Measurements from ENCODE around the gene LRRC45. TPM values are rescaled to one million over a fixed set of nuclear protein-coding genes. Genes with fewer than 3 reads are reported as not detected.

LRRC45 gene
- total and polyA plus RNA-seq, 12 donors: 1.2 to 24.5 (median 12.6) TPM

DNA sequence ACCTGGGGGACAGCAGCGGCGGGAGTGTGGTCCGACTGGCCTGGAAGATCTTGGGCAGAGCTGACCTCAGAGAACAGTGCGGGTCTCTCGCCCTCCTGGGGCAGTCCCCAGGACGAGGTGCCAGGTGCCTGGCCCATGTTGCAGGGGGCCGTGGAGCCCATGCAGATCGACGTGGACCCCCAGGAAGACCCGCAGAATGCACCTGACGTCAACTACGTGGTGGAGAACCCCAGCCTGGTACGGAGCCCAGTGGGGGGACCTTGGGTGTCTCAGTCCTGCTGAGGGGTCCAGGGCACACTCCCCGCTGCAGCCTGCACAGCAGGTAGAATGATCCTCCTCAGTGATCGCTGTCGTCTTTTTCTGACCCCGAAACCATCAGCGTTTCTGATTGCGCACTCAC is 30.0 kb downstream of the LRRC45 start:
- no peaks in the 10 kb centered on the region for H3K9me3 ChIP-seq (replicated peaks in 1 of 3)
- H3K27ac ChIP-seq: no peak overlapping the region
- H3K36me3 ChIP-seq (replicated peaks in 1 of 2): peaks cover 0 to 70% of the 10 kb centered on the region in 2 donors
- H3K27me3 ChIP-seq: no peaks in the 10 kb centered on the region
- intact Hi-C loops (cut with DNase I): no loop called here
- WGBS, 4 donors: 84 to 95% (median 85%) methylated on average over 9 to 19 of the region's 19 CpGs
- TF ChIP-seq, protein P1, sequence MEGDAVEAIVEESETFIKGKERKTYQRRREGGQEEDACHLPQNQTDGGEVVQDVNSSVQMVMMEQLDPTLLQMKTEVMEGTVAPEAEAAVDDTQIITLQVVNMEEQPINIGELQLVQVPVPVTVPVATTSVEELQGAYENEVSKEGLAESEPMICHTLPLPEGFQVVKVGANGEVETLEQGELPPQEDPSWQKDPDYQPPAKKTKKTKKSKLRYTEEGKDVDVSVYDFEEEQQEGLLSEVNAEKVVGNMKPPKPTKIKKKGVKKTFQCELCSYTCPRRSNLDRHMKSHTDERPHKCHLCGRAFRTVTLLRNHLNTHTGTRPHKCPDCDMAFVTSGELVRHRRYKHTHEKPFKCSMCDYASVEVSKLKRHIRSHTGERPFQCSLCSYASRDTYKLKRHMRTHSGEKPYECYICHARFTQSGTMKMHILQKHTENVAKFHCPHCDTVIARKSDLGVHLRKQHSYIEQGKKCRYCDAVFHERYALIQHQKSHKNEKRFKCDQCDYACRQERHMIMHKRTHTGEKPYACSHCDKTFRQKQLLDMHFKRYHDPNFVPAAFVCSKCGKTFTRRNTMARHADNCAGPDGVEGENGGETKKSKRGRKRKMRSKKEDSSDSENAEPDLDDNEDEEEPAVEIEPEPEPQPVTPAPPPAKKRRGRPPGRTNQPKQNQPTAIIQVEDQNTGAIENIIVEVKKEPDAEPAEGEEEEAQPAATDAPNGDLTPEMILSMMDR (IDR thresholded peaks at IDR 0.05): no peak
- TF ChIP-seq POLR2A (IDR thresholded peaks at IDR 0.05): no peak
- DNase-seq: peak in 2 of 7 donors; percentile 6 to 18
- peak overlapping the region in 1 of 4 donors; percentile 97 for H3K4me3 ChIP-seq
- H3K4me1 ChIP-seq (replicated peaks in 1 of 2): peaks cover 28 to 35% of the 10 kb centered on the region in 2 donors

GRCh38 chr17:82053556-82054263 is 30.6 kb downstream of the LRRC45 start:
- WGBS, 4 donors: 89 to 95% (median 93%) methylated on average over 19 to 28 of the region's 28 CpGs

DNA sequence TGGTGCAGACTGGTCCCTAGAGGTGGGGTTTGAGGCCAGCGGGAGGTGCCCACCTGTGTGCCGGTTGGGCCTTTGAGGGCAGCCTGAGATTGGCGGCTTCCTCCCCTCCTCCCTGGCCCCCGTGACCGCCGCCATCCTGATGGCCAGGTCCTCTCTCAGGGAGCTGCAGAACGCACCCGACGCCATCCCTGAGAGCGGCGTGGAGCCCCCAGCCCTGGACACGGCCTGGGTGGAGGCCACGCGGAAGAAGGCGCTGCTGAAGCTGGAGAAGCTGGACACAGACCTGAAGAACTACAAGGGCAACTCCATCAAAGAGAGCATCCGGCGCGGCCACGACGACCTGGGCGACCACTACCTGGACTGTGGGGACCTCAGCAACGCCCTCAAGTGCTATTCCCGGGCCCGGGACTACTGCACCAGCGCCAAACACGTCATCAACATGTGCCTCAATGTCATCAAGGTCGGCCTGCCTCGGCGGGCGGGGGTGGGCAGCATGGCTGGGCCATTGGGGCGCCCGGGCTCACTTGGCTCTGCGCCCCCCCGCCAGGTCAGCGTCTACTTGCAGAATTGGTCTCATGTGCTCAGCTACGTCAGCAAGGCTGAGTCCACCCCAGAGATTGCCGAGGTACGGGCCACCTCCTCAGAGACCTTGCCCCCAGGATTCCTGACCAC is 31.4 kb downstream of the LRRC45 start:
- Histone ChIP-seq H3K4me3 (no peak overlapping the region), H3K36me3 (replicated peaks in 1 of 2) (peaks cover 0 to 71% of the 10 kb centered on the region in 2 donors), H3K4me1 (replicated peaks in 1 of 2) (peaks cover 28 to 35% of the 10 kb centered on the region in 2 donors), H3K27me3 (no peaks in the 10 kb centered on the region), H3K9me3 (replicated peaks in 1 of 3) (no peaks in the 10 kb centered on the region), H3K27ac (no peak overlapping the region)
- WGBS, 4 donors: 79 to 89% (median 88%) methylated on average over 17 to 38 of the region's 38 CpGs
- TF ChIP-seq POLR2A (IDR thresholded peaks at IDR 0.05): no peak
- TF ChIP-seq, protein P1 (IDR thresholded peaks at IDR 0.05): no peak
- intact Hi-C loops (cut with DNase I): no loop called here
- DNase-seq: peak in 2 of 7 donors; percentile 6 to 31

More at GRCh38 chr17:82053556-82054263, 30.6 kb downstream of the LRRC45 start:
- intact Hi-C loops (cut with DNase I): no loop called here
- H3K27me3 ChIP-seq: no peaks in the 10 kb centered on the region
- no peak for TF ChIP-seq POLR2A (IDR thresholded peaks at IDR 0.05)
- TF ChIP-seq, protein P1 (IDR thresholded peaks at IDR 0.05): no peak
- H3K4me1 ChIP-seq (replicated peaks in 1 of 2): peaks cover 28 to 35% of the 10 kb centered on the region in 2 donors
- peak in 2 of 7 donors; percentile 5 to 20 for DNase-seq
- H3K9me3 ChIP-seq (replicated peaks in 1 of 3): no peaks in the 10 kb centered on the region
- H3K27ac ChIP-seq: no peak overlapping the region
- no peak overlapping the region for H3K4me3 ChIP-seq
- H3K36me3 ChIP-seq (replicated peaks in 1 of 2): peaks cover 0 to 71% of the 10 kb centered on the region in 2 donors

Measured in adrenal gland (tissue), 12 donors.